Measurements from ENCODE around the gene NOB1. TPM values are rescaled to one million over a fixed set of nuclear protein-coding genes. Genes with fewer than 3 reads are reported as not detected.

Gene NOB1
- total RNA-seq, 1 experiment from 2014 or later: 48.3 TPM

GRCh38 chr16:69769404-69769803 is 14.7 kb upstream of the NOB1 start:
- no peak for ATAC-seq
- intact Hi-C loops (cut with micrococcal nuclease; ENCODE audit: unreplicated experiment): no loop called here
- no TSS peak for BruUV-seq (replicated peaks)

GRCh38 chr16:69768666-69769065 is 13.9 kb upstream of the NOB1 start:
- Histone ChIP-seq H3K9me3 (ENCODE audit: control insufficient read depth, insufficient read depth, low read depth, low read length) (no peaks in the 10 kb centered on the region), H3K27me3 (ENCODE audit: control insufficient read depth, insufficient read depth, low read length) (no peaks in the 10 kb centered on the region), H3K36me3 (ENCODE audit: control insufficient read depth, insufficient read depth, low read length) (no peaks in the 10 kb centered on the region), H3K4me1 (ENCODE audit: control insufficient read depth, insufficient read depth, low read length) (0 out of 2 replicates have a peak, but pooled peaks cover under 1% of the 10 kb centered on the region), H3K4me3 (ENCODE audit: low read depth in 2 of 2, low read length in 2 of 2) (no peak overlapping the region), H3K27ac (ENCODE audit: low read length) (no peak overlapping the region)
- ChIA-PET POLR2A (no interaction called here), CTCF (no interaction called here)
- in situ Hi-C loops (cut with HindIII; ENCODE audit: low pct_unique_long_range_greater_than_20kb, low sequenced_read_pairs): no loop called here
- ATAC-seq (no peak), DNase-seq (ENCODE audit: low read depth, low spot score) (no peak)
- intact Hi-C loops (cut with micrococcal nuclease; ENCODE audit: unreplicated experiment): no loop called here
- TF ChIP-seq, protein P1, sequence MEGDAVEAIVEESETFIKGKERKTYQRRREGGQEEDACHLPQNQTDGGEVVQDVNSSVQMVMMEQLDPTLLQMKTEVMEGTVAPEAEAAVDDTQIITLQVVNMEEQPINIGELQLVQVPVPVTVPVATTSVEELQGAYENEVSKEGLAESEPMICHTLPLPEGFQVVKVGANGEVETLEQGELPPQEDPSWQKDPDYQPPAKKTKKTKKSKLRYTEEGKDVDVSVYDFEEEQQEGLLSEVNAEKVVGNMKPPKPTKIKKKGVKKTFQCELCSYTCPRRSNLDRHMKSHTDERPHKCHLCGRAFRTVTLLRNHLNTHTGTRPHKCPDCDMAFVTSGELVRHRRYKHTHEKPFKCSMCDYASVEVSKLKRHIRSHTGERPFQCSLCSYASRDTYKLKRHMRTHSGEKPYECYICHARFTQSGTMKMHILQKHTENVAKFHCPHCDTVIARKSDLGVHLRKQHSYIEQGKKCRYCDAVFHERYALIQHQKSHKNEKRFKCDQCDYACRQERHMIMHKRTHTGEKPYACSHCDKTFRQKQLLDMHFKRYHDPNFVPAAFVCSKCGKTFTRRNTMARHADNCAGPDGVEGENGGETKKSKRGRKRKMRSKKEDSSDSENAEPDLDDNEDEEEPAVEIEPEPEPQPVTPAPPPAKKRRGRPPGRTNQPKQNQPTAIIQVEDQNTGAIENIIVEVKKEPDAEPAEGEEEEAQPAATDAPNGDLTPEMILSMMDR (IDR thresholded peaks at IDR 0.05): no peak
- no peak for TF ChIP-seq TCF7L2 (IDR thresholded peaks at IDR 0.05; ENCODE audit: low read depth, low read length)
- TF ChIP-seq REST (IDR thresholded peaks at IDR 0.05; ENCODE audit: insufficient read depth in 1 of 2, low read depth in 2 of 2, low read length in 1 of 2): no peak
- no peak for TF ChIP-seq SIN3A (IDR thresholded peaks at IDR 0.05; ENCODE audit: borderline replicate concordance, insufficient read depth, low read depth, low read length)
- no peak for TF ChIP-seq POLR2AphosphoS5 (IDR thresholded peaks at IDR 0.05; ENCODE audit: low read depth, low read length)
- BruUV-seq (replicated peaks): no TSS peak

More at GRCh38 chr16:69769404-69769803, 14.7 kb upstream of the NOB1 start:
- ChIA-PET CTCF (interaction anchor here (0.6 to 0.9 kb wide), 2 partner anchors 20 to 174 kb away, joined by 3 to 7 read pairs; no protein-coding TSS in a partner anchor), POLR2A (no interaction called here)
- in situ Hi-C loops (cut with HindIII; ENCODE audit: low pct_unique_long_range_greater_than_20kb, low sequenced_read_pairs): no loop called here
- no peak for DNase-seq (ENCODE audit: low read depth, low spot score)
- H3K9me3 ChIP-seq (ENCODE audit: control insufficient read depth, insufficient read depth, low read depth, low read length): no peaks in the 10 kb centered on the region
- no peaks in the 10 kb centered on the region for H3K4me1 ChIP-seq (ENCODE audit: control insufficient read depth, insufficient read depth, low read length)
- no peak overlapping the region for H3K4me3 ChIP-seq (ENCODE audit: low read depth in 2 of 2, low read length in 2 of 2)
- H3K27me3 ChIP-seq (ENCODE audit: control insufficient read depth, insufficient read depth, low read length): no peaks in the 10 kb centered on the region
- no peak overlapping the region for H3K27ac ChIP-seq (ENCODE audit: low read length)
- TF ChIP-seq, protein P1 (IDR thresholded peaks at IDR 0.05): no peak
- TF ChIP-seq SIN3A (IDR thresholded peaks at IDR 0.05; ENCODE audit: borderline replicate concordance, insufficient read depth, low read depth, low read length): no peak
- TF ChIP-seq REST (IDR thresholded peaks at IDR 0.05; ENCODE audit: insufficient read depth in 1 of 2, low read depth in 2 of 2, low read length in 1 of 2): no peak
- TF ChIP-seq POLR2AphosphoS5 (IDR thresholded peaks at IDR 0.05; ENCODE audit: low read depth, low read length): no peak
- no peak for TF ChIP-seq TCF7L2 (IDR thresholded peaks at IDR 0.05; ENCODE audit: low read depth, low read length)
- no peaks in the 10 kb centered on the region for H3K36me3 ChIP-seq (ENCODE audit: control insufficient read depth, insufficient read depth, low read length)

Measured in Panc1 (cell line).